A549 (cell line): ENCODE data around the gene UACA.

Experiments
- CBX2 ChIP-seq: fragments of 200-600 bp; sonication (generic); IDR thresholded peaks from 2 replicates; pipeline ENCODE4 v1.6.1; 2016; ENCODE audit warnings: low read depth, mild to moderate bottlenecking, borderline replicate concordance
- CHD4 ChIP-seq: fragments of 200-600 bp; sonication (generic); IDR thresholded peaks from 2 replicates; pipeline ENCODE4 v1.6.1; 2016; ENCODE audit warnings: antibody characterized with exemption, mild to moderate bottlenecking, borderline replicate concordance
- EP300 ChIP-seq, 2 experiments: fragments of >200 bp; sonication (Bioruptor Twin); formaldehyde crosslinking; IDR thresholded peaks; 2 replicates in 1 of 2; 3 replicates in 1 of 2; pipeline ENCODE4 v1.6.1; 2016 to 2017
- HDAC2 ChIP-seq: fragments of 200-600 bp; sonication (generic); IDR thresholded peaks from 2 replicates; pipeline ENCODE4 v1.6.1; 2016
- HEYL ChIP-seq: fragments of 250-450 bp; sonication (Bioruptor Pico); IDR thresholded peaks from 2 replicates; pipeline ENCODE4 v1.8.0; 2021; ENCODE audit warnings: mild to moderate bottlenecking, moderate library complexity
- POLR2A ChIP-seq: IDR thresholded peaks from 2 replicates; pipeline ENCODE4 v1.6.1; 2012; ENCODE audit warnings: mild to moderate bottlenecking, low read length
- RFX5 ChIP-seq: fragments of 450-650 bp; IDR thresholded peaks from 2 replicates; pipeline ENCODE4 v1.7.1; 2014; ENCODE audit warnings: antibody characterized with exemption, mild to moderate bottlenecking, moderate library complexity
- SMC3 ChIP-seq: fragments of >200 bp; sonication (Bioruptor Twin); formaldehyde crosslinking; IDR thresholded peaks from 3 replicates; pipeline ENCODE4 v1.6.1; 2018; ENCODE audit warnings: inconsistent platforms
- ZSCAN20 ChIP-seq: fragments of 250-450 bp; sonication (Bioruptor Pico); IDR thresholded peaks from 2 replicates; pipeline ENCODE4 v1.8.0; 2022; ENCODE audit warnings: mild to moderate bottlenecking, moderate library complexity
- TF ChIP-seq, protein P1 (sequence below): fragments of 200-600 bp; sonication (generic); IDR thresholded peaks from 2 replicates; pipeline ENCODE4 v1.6.1; 2016; ENCODE audit warnings: antibody characterized with exemption, mild to moderate bottlenecking, moderate library complexity
- TF ChIP-seq, protein P2 (sequence below): fragments of >200 bp; sonication (Bioruptor Twin); formaldehyde crosslinking; IDR thresholded peaks from 3 replicates; pipeline ENCODE4 v1.5.1; 2016
- TF ChIP-seq, protein P3 (sequence below): fragments of >200 bp; sonication (Bioruptor Twin); formaldehyde crosslinking; IDR thresholded peaks from 3 replicates; pipeline ENCODE4 v1.6.1; 2016
- TF ChIP-seq, protein P4 (sequence below): fragments of 250-450 bp; sonication (Bioruptor Pico); IDR thresholded peaks from 2 replicates; pipeline ENCODE4 v1.5.0; 2021; ENCODE audit warnings: mild to moderate bottlenecking, moderate library complexity, borderline replicate concordance
- TF ChIP-seq, protein P5 (sequence below): IDR thresholded peaks from 2 replicates; pipeline ENCODE4 v1.6.1; 2012

DNA sequence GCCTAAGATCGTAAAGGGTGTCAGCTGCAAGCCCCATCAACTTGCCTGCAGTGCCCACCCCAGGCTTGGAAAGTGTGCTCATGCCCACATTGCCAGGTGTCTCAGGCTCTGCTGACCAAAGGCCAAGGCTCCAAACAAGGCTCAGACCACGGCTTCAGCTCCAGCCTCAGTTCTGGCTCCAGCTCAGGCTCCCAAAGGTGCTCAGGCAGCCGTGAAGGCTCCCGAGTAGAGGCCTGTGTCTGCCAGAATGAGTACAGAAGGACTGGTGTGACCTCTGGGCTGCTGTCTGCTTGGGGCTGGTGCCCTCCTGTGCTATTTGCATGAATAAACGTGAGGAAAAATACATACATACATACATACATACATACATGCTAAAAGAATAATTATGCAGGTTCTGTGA, 27.9 kb upstream of the UACA start:
- TF ChIP-seq, protein P1, sequence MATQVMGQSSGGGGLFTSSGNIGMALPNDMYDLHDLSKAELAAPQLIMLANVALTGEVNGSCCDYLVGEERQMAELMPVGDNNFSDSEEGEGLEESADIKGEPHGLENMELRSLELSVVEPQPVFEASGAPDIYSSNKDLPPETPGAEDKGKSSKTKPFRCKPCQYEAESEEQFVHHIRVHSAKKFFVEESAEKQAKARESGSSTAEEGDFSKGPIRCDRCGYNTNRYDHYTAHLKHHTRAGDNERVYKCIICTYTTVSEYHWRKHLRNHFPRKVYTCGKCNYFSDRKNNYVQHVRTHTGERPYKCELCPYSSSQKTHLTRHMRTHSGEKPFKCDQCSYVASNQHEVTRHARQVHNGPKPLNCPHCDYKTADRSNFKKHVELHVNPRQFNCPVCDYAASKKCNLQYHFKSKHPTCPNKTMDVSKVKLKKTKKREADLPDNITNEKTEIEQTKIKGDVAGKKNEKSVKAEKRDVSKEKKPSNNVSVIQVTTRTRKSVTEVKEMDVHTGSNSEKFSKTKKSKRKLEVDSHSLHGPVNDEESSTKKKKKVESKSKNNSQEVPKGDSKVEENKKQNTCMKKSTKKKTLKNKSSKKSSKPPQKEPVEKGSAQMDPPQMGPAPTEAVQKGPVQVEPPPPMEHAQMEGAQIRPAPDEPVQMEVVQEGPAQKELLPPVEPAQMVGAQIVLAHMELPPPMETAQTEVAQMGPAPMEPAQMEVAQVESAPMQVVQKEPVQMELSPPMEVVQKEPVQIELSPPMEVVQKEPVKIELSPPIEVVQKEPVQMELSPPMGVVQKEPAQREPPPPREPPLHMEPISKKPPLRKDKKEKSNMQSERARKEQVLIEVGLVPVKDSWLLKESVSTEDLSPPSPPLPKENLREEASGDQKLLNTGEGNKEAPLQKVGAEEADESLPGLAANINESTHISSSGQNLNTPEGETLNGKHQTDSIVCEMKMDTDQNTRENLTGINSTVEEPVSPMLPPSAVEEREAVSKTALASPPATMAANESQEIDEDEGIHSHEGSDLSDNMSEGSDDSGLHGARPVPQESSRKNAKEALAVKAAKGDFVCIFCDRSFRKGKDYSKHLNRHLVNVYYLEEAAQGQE = no peak
- TF ChIP-seq, protein P2, sequence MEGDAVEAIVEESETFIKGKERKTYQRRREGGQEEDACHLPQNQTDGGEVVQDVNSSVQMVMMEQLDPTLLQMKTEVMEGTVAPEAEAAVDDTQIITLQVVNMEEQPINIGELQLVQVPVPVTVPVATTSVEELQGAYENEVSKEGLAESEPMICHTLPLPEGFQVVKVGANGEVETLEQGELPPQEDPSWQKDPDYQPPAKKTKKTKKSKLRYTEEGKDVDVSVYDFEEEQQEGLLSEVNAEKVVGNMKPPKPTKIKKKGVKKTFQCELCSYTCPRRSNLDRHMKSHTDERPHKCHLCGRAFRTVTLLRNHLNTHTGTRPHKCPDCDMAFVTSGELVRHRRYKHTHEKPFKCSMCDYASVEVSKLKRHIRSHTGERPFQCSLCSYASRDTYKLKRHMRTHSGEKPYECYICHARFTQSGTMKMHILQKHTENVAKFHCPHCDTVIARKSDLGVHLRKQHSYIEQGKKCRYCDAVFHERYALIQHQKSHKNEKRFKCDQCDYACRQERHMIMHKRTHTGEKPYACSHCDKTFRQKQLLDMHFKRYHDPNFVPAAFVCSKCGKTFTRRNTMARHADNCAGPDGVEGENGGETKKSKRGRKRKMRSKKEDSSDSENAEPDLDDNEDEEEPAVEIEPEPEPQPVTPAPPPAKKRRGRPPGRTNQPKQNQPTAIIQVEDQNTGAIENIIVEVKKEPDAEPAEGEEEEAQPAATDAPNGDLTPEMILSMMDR = no peak
- TF ChIP-seq ZSCAN20 = no peak
- TF ChIP-seq, protein P3, sequence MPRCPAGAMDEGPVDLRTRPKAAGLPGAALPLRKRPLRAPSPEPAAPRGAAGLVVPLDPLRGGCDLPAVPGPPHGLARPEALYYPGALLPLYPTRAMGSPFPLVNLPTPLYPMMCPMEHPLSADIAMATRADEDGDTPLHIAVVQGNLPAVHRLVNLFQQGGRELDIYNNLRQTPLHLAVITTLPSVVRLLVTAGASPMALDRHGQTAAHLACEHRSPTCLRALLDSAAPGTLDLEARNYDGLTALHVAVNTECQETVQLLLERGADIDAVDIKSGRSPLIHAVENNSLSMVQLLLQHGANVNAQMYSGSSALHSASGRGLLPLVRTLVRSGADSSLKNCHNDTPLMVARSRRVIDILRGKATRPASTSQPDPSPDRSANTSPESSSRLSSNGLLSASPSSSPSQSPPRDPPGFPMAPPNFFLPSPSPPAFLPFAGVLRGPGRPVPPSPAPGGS = no peak
- TF ChIP-seq HDAC2 = no peak
- TF ChIP-seq EP300 (IDR thresholded peaks at IDR 0.05) = no peak
- TF ChIP-seq POLR2A = no peak
- no peak for TF ChIP-seq HEYL (CRISPR knock-in tag)
- no peak for TF ChIP-seq RFX5
- TF ChIP-seq, protein P4, sequence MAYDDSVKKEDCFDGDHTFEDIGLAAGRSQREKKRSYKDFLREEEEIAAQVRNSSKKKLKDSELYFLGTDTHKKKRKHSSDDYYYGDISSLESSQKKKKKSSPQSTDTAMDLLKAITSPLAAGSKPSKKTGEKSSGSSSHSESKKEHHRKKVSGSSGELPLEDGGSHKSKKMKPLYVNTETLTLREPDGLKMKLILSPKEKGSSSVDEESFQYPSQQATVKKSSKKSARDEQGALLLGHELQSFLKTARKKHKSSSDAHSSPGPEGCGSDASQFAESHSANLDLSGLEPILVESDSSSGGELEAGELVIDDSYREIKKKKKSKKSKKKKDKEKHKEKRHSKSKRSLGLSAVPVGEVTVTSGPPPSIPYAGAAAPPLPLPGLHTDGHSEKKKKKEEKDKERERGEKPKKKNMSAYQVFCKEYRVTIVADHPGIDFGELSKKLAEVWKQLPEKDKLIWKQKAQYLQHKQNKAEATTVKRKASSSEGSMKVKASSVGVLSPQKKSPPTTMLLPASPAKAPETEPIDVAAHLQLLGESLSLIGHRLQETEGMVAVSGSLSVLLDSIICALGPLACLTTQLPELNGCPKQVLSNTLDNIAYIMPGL (CRISPR knock-in tag) = no peak
- TF ChIP-seq, protein P5, sequence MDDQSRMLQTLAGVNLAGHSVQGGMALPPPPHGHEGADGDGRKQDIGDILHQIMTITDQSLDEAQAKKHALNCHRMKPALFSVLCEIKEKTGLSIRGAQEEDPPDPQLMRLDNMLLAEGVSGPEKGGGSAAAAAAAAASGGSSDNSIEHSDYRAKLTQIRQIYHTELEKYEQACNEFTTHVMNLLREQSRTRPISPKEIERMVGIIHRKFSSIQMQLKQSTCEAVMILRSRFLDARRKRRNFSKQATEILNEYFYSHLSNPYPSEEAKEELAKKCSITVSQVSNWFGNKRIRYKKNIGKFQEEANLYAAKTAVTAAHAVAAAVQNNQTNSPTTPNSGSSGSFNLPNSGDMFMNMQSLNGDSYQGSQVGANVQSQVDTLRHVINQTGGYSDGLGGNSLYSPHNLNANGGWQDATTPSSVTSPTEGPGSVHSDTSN = no peak
- TF ChIP-seq CHD4 = no peak
- TF ChIP-seq SMC3 = no peak
- no peak for TF ChIP-seq CBX2
